NB4 (cell line): ENCODE data around the gene TSPAN18.

ENCODE experiments used
- POLR2A ChIP-seq: IDR thresholded peaks from 2 replicates; pipeline ENCODE4 v1.6.1; 2011; ENCODE audit warnings: mild to moderate bottlenecking; ENCODE audit not compliant: insufficient read length; ENCODE audit errors: extremely low read depth
- TF ChIP-seq, protein P1 (sequence below): IDR thresholded peaks from one replicate; pipeline ENCODE4 v1.5.1; 2012; ENCODE audit warnings: low read depth, low read length

DNA sequence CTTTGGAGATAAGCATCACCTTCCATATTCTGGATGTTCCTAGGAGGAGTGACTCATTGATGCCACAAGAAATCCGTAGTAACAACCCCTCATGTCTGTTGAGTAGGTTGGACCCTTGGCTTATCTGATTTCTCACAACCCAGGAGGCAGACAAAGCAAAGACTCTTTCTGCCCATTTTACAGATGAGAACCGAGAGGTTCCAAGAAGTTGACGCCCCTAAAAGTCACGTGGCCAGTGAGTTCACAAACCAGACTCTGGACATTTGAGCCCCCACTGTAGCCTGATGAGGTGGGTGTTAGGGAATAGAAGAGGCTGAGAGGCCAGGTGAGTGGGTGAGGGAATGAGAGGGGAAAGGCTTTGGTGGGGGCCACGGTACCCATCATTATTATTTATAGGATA, 70.3 kb downstream of the TSPAN18 start:
- TF ChIP-seq, protein P1, sequence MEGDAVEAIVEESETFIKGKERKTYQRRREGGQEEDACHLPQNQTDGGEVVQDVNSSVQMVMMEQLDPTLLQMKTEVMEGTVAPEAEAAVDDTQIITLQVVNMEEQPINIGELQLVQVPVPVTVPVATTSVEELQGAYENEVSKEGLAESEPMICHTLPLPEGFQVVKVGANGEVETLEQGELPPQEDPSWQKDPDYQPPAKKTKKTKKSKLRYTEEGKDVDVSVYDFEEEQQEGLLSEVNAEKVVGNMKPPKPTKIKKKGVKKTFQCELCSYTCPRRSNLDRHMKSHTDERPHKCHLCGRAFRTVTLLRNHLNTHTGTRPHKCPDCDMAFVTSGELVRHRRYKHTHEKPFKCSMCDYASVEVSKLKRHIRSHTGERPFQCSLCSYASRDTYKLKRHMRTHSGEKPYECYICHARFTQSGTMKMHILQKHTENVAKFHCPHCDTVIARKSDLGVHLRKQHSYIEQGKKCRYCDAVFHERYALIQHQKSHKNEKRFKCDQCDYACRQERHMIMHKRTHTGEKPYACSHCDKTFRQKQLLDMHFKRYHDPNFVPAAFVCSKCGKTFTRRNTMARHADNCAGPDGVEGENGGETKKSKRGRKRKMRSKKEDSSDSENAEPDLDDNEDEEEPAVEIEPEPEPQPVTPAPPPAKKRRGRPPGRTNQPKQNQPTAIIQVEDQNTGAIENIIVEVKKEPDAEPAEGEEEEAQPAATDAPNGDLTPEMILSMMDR: no peak
- TF ChIP-seq POLR2A: no peak
